CD8-positive, alpha-beta memory T cell (primary cell): Measurements from ENCODE around the gene RAB1B. TPM values are rescaled to one million over a fixed set of nuclear protein-coding genes. Genes with fewer than 3 reads are reported as not detected.
A peak's percentile ranks its signal among the peaks of the same experiment; 100 is the strongest.
"Not testable (repeated sequence)": the region's sequence is repeated elsewhere in the genome, so short reads cannot be mapped to it uniquely, and the experiment has no call there.

ENCODE experiments used
- CTCF ChIA-PET: fragments of 350-600 bp; sonication (Branson Sonifier 250); formaldehyde crosslinking; loops from one replicate; lab custom pipeline; 2021; ENCODE audit warnings: antibody characterized with exemption; lab: Charles Lee
- POLR2A ChIA-PET: fragments of 350-600 bp; sonication (Branson Sonifier 250); formaldehyde crosslinking; loops from one replicate; lab custom pipeline; 2021; ENCODE audit warnings: antibody characterized with exemption; lab: Charles Lee
- DNase-seq, 5 donors: peaks; one replicate each; pipeline versions ENCODE4 v3.0.0 to v3.0.0-alpha.2; 2020 to 2022; ENCODE audit warnings: mixed read lengths in 1 of 5
- H3K27ac ChIP-seq: one replicate; pipeline ENCODE4 v1.7.0; 2013; ENCODE audit warnings: low read depth, mild to moderate bottlenecking, low read length, moderate library complexity
- H3K27me3 ChIP-seq: 2 replicates; pipeline ENCODE4 v1.7.0; 2013; ENCODE audit warnings: low read length, mild to moderate bottlenecking; ENCODE audit not compliant: insufficient read depth, poor library complexity, severe bottlenecking
- H3K36me3 ChIP-seq: 2 replicates; pipeline ENCODE4 v1.7.0; 2013; ENCODE audit warnings: mild to moderate bottlenecking, low read length, moderate library complexity; ENCODE audit not compliant: insufficient read depth
- H3K4me1 ChIP-seq: 2 replicates; pipeline ENCODE4 v1.7.0; 2013; ENCODE audit warnings: mild to moderate bottlenecking, low read length, moderate library complexity; ENCODE audit not compliant: insufficient read depth
- H3K4me3 ChIP-seq: 2 replicates; pipeline ENCODE4 v1.7.0; 2013; ENCODE audit warnings: mild to moderate bottlenecking, low read length
- H3K9me3 ChIP-seq: 2 replicates; pipeline ENCODE4 v1.7.0; 2013; ENCODE audit warnings: mild to moderate bottlenecking, low read length
- H3K27ac Mint-ChIP-seq, 8 donors: one replicate each; pipeline ENCODE4 v1.8.0; 2020 to 2021; ENCODE audit warnings: mixed read lengths in 8 of 8, mild to moderate bottlenecking in 6 of 8, inconsistent platforms in 3 of 8, moderate library complexity in 3 of 8
- H3K27me3 Mint-ChIP-seq, 2 donors: one replicate each; pipeline ENCODE4 v1.8.0; 2020 to 2021; ENCODE audit warnings: mixed read lengths in 2 of 2, mild to moderate bottlenecking in 1 of 2, moderate library complexity in 1 of 2
- H3K36me3 Mint-ChIP-seq, 3 donors: one replicate each; pipeline ENCODE4 v1.8.0; 2020 to 2021; ENCODE audit warnings: mixed read lengths in 3 of 3, inconsistent platforms in 1 of 3, mild to moderate bottlenecking in 1 of 3
- H3K4me1 Mint-ChIP-seq, 3 donors: one replicate each; pipeline ENCODE4 v1.8.0; 2020 to 2021; ENCODE audit warnings: mixed read lengths in 3 of 3, inconsistent platforms in 1 of 3, mild to moderate bottlenecking in 1 of 3
- H3K4me3 Mint-ChIP-seq, 7 donors: one replicate each; pipeline ENCODE4 v1.8.0; 2020 to 2021; ENCODE audit warnings: mixed read lengths in 7 of 7, mild to moderate bottlenecking in 6 of 7, moderate library complexity in 4 of 7, inconsistent platforms in 2 of 7
- H3K9me3 Mint-ChIP-seq, 5 donors: one replicate each; pipeline ENCODE4 v1.8.0; 2020 to 2022; ENCODE audit warnings: mixed read lengths in 5 of 5, mild to moderate bottlenecking in 3 of 5, moderate library complexity in 2 of 5, inconsistent platforms in 1 of 5
- polyA plus RNA-seq: library from polyadenylated mRNA; unstranded; fragments of 300-500 nt; fragmentation: Illumina TruSeq; gene quantifications from one replicate; pipeline ENCODE4 v1.2.3, GENCODE V29; 2021
- total RNA-seq, 2 experiments: library from RNA; stranded (reverse); gene quantifications; one replicate each; pipeline ENCODE4 v1.2.3, GENCODE V29; 2021

Gene RAB1B
- total and polyA plus RNA-seq, 3 experiments from 2014 or later = 18.6 to 125 (median 119) TPM

- H3K9me3 ChIP-seq = no peaks in the 10 kb centered on the region
- no peak overlapping the region for H3K27ac ChIP-seq
- Mint-ChIP-seq H3K4me1 (peaks cover 11 to 18% (median 15%) of the 10 kb centered on the region in 3 donors), H3K4me3 (no peak overlapping the region), H3K9me3 (no peaks in the 10 kb centered on the region), H3K36me3 (peaks cover 0 to 30% (median 1%) of the 10 kb centered on the region in 3 donors), H3K27ac (peak overlapping the region in 5 of 8 donors; percentile 29 to 78 (median 52)), H3K27me3 (peaks cover 0 to 6% of the 10 kb centered on the region in 2 donors)
- no peak for DNase-seq
- ChIA-PET POLR2A (no interaction called here), CTCF (interaction anchor here (1.1 to 1.2 kb wide), 2 partner anchors 29 to 31 kb away, joined by 3 to 4 read pairs; no protein-coding TSS in a partner anchor)
- H3K36me3 ChIP-seq = peaks cover 3% of the 10 kb centered on the region
- no peaks in the 10 kb centered on the region for H3K27me3 ChIP-seq
- H3K4me3 ChIP-seq = no peak overlapping the region
- H3K4me1 ChIP-seq = peaks cover 9% of the 10 kb centered on the region
Observed at GRCh38 chr11:66251809-66252208, 16.6 kb upstream of the RAB1B start.

DNA sequence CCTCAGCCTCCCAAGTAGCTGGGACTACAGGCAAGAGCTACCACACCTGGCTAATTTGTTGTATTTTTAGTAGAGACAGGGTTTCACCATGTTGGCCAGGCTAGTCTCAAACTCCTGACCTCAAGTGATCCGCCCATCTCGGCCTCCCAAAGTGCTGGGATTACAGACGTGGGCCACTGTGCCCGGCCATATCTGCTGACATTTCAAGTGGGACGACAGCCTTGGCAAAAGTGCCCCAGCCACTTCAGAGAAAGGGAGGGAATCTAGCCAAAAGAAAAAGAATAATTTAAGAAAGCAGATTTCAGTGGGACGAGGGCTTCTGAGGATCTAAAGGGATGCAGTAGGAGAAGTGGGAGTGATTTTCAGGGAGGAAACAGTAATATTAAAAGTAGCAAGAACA lies 15.4 kb upstream of the RAB1B start:
- CTCF ChIA-PET, H3K4me3 ChIP-seq, H3K27me3 Mint-ChIP-seq, H3K36me3 ChIP-seq, H3K27me3 ChIP-seq, H3K9me3 ChIP-seq, H3K9me3 Mint-ChIP-seq, H3K27ac ChIP-seq, DNase-seq: not testable (repeated sequence)
- H3K4me3 Mint-ChIP-seq = peak overlapping the region in 1 of 7 donors; percentile 43
- H3K36me3 Mint-ChIP-seq = peaks cover 0 to 25% (median 0%) of the 10 kb centered on the region in 3 donors
- POLR2A ChIA-PET = interaction anchor here (0.6 kb wide), 1 partner anchor 18 kb away, joined by 5 read pairs; no protein-coding TSS in a partner anchor
- peak overlapping the region in 6 of 8 donors; percentile 41 to 87 (median 77) for H3K27ac Mint-ChIP-seq
- H3K4me1 ChIP-seq = peaks cover 11% of the 10 kb centered on the region
- H3K4me1 Mint-ChIP-seq = peaks cover 15 to 21% (median 20%) of the 10 kb centered on the region in 3 donors

GRCh38 chr11:66258473-66258893 lies 10.0 kb upstream of the RAB1B start:
- CTCF ChIA-PET = interaction anchor here (0.7 to 1.6 kb wide), 8 partner anchors 24 to 191 kb away, joined by 3 to 5 read pairs (median 3); no protein-coding TSS in a partner anchor

GRCh38 chr11:66259225-66259624 lies 9.2 kb upstream of the RAB1B start:
- H3K36me3 ChIP-seq = peaks cover 7% of the 10 kb centered on the region
- Mint-ChIP-seq H3K27me3 (peaks cover 0 to 4% of the 10 kb centered on the region in 2 donors), H3K4me3 (peak overlapping the region; percentile 57 to 96 (median 92)), H3K9me3 (no peaks in the 10 kb centered on the region), H3K27ac (peak overlapping the region in 7 of 8 donors; percentile 22 to 99 (median 80)), H3K36me3 (peaks cover 0 to 49% (median 8%) of the 10 kb centered on the region in 3 donors), H3K4me1 (peaks cover 20 to 30% (median 24%) of the 10 kb centered on the region in 3 donors)
- no peak overlapping the region for H3K4me3 ChIP-seq
- no peaks in the 10 kb centered on the region for H3K27me3 ChIP-seq
- no peak for DNase-seq
- peaks cover 18% of the 10 kb centered on the region for H3K4me1 ChIP-seq
- no peak overlapping the region for H3K27ac ChIP-seq
- H3K9me3 ChIP-seq = no peaks in the 10 kb centered on the region
- ChIA-PET POLR2A (interaction anchor here (0.9 to 2.2 kb wide), 2 partner anchors 23 to 30 kb away, joined by 4 to 5 read pairs; partner anchors contain the start of gene YIF1A), CTCF (interaction anchor here (0.7 to 1.6 kb wide), 5 partner anchors 25 to 144 kb away, joined by 3 to 5 read pairs (median 3); no protein-coding TSS in a partner anchor)

More at GRCh38 chr11:66258473-66258893, 10.0 kb upstream of the RAB1B start:
- Histone ChIP-seq H3K27ac (peak overlapping the region; percentile 98), H3K9me3 (no peaks in the 10 kb centered on the region), H3K4me1 (peaks cover 18% of the 10 kb centered on the region), H3K27me3 (no peaks in the 10 kb centered on the region), H3K4me3 (peak overlapping the region; percentile 94), H3K36me3 (peaks cover 7% of the 10 kb centered on the region)
- Mint-ChIP-seq H3K4me3 (peak overlapping the region; percentile 91 to 96 (median 94)), H3K36me3 (peaks cover 0 to 43% (median 8%) of the 10 kb centered on the region in 3 donors), H3K4me1 (peaks cover 22 to 32% (median 24%) of the 10 kb centered on the region in 3 donors), H3K9me3 (no peaks in the 10 kb centered on the region), H3K27me3 (peaks cover 0 to 4% of the 10 kb centered on the region in 2 donors), H3K27ac (peak overlapping the region; percentile 71 to 99 (median 88))
- no peak for DNase-seq
- POLR2A ChIA-PET = interaction anchor here (0.9 to 2.2 kb wide), 2 partner anchors 24 to 31 kb away, joined by 4 to 5 read pairs; partner anchors contain the start of gene YIF1A

DNA sequence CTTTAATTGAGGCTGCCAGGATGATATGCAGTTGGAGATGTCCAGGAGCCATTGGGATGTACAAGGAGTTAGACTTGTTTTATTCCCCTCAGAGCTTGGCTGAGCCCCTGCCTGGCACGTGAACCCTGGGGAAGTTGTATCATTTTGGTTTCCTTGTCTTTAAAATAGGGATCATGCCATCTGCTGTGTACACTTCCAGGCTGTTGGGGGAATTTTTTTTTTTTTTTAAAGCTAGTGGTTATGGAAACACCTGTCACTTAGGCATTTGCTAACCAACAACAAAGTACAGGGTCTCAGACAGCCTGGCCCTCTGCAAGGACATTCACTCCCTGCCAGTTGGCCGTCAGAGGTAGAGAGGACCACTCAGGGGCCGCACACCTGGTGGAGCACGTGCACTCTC lies 8.5 kb upstream of the RAB1B start:
- H3K4me3 Mint-ChIP-seq = peak overlapping the region in 4 of 7 donors; percentile 26 to 94 (median 44)
- H3K27me3 ChIP-seq = no peaks in the 10 kb centered on the region
- H3K27ac Mint-ChIP-seq = peak overlapping the region in 4 of 8 donors; percentile 49 to 97 (median 81)
- H3K27ac ChIP-seq = no peak overlapping the region
- H3K4me3 ChIP-seq = no peak overlapping the region
- H3K36me3 ChIP-seq = peaks cover 13% of the 10 kb centered on the region
- H3K27me3 Mint-ChIP-seq = peaks cover 0 to 4% of the 10 kb centered on the region in 2 donors
- no peaks in the 10 kb centered on the region for H3K9me3 Mint-ChIP-seq
- no peak for DNase-seq
- peaks cover 18% of the 10 kb centered on the region for H3K4me1 ChIP-seq
- H3K36me3 Mint-ChIP-seq = peaks cover 0 to 57% (median 8%) of the 10 kb centered on the region in 3 donors
- ChIA-PET CTCF (interaction anchor here (1.1 to 2.1 kb wide), 3 partner anchors 23 to 238 kb away, joined by 3 to 9 read pairs (median 3); no protein-coding TSS in a partner anchor), POLR2A (interaction anchor here (2.2 kb wide), 1 partner anchor 22 kb away, joined by 5 read pairs; no protein-coding TSS in a partner anchor)
- no peaks in the 10 kb centered on the region for H3K9me3 ChIP-seq
- peaks cover 20 to 30% (median 24%) of the 10 kb centered on the region in 3 donors for H3K4me1 Mint-ChIP-seq

- peaks cover 11 to 23% (median 20%) of the 10 kb centered on the region in 3 donors for H3K4me1 Mint-ChIP-seq
- peak overlapping the region in 2 of 8 donors; percentile 51 to 60 for H3K27ac Mint-ChIP-seq
- Histone ChIP-seq H3K4me1 (peaks cover 11% of the 10 kb centered on the region), H3K27ac (no peak overlapping the region), H3K27me3 (no peaks in the 10 kb centered on the region), H3K4me3 (no peak overlapping the region), H3K36me3 (peaks cover 13% of the 10 kb centered on the region), H3K9me3 (no peaks in the 10 kb centered on the region)
- H3K4me3 Mint-ChIP-seq = peak overlapping the region in 1 of 7 donors; percentile 8
- CTCF ChIA-PET = interaction anchor here (0.7 to 2.1 kb wide), 4 partner anchors 21 to 239 kb away, joined by 3 to 10 read pairs (median 6); no protein-coding TSS in a partner anchor
- no peaks in the 10 kb centered on the region for H3K9me3 Mint-ChIP-seq
- POLR2A ChIA-PET = interaction anchor here (1.1 to 1.2 kb wide), 2 partner anchors 18 to 28 kb away, joined by 3 to 4 read pairs; no protein-coding TSS in a partner anchor
- H3K27me3 Mint-ChIP-seq = peaks cover 0 to 2% of the 10 kb centered on the region in 2 donors
- peaks cover 0 to 57% (median 8%) of the 10 kb centered on the region in 3 donors for H3K36me3 Mint-ChIP-seq
- DNase-seq = no peak
Observed at GRCh38 chr11:66261578-66261977, 6.9 kb upstream of the RAB1B start.

GRCh38 chr11:66262191-66262590 lies 6.2 kb upstream of the RAB1B start:
- H3K4me1 Mint-ChIP-seq = peaks cover 8 to 22% (median 18%) of the 10 kb centered on the region in 3 donors
- no peak overlapping the region for H3K4me3 ChIP-seq
- peak overlapping the region in 1 of 8 donors; percentile 60 for H3K27ac Mint-ChIP-seq
- H3K4me3 Mint-ChIP-seq = peak overlapping the region in 1 of 7 donors; percentile 66
- peaks cover 7% of the 10 kb centered on the region for H3K4me1 ChIP-seq
- ChIA-PET POLR2A (interaction anchor here (1.1 kb wide), 1 partner anchor 17 kb away, joined by 4 read pairs; no protein-coding TSS in a partner anchor), CTCF (interaction anchor here (2.1 kb wide), 1 partner anchor 40 kb away, joined by 10 read pairs; no protein-coding TSS in a partner anchor)
- peaks cover 0 to 58% (median 8%) of the 10 kb centered on the region in 3 donors for H3K36me3 Mint-ChIP-seq
- H3K27me3 ChIP-seq = no peaks in the 10 kb centered on the region
- H3K9me3 ChIP-seq = no peaks in the 10 kb centered on the region
- DNase-seq = no peak
- H3K27me3 Mint-ChIP-seq = peaks cover 0 to 2% of the 10 kb centered on the region in 2 donors
- no peak overlapping the region for H3K27ac ChIP-seq
- H3K36me3 ChIP-seq = peaks cover 13% of the 10 kb centered on the region
- H3K9me3 Mint-ChIP-seq = no peaks in the 10 kb centered on the region
